ENCODE data around the gene TBC1D1.

Gene TBC1D1

GRCh38 chr4:38111024-38111423 lies 220.1 kb downstream of the TBC1D1 start:
- DNase-seq = no peak

GRCh38 chr4:38111717-38112116 lies 220.8 kb downstream of the TBC1D1 start:
- DNase-seq = no peak

DNA sequence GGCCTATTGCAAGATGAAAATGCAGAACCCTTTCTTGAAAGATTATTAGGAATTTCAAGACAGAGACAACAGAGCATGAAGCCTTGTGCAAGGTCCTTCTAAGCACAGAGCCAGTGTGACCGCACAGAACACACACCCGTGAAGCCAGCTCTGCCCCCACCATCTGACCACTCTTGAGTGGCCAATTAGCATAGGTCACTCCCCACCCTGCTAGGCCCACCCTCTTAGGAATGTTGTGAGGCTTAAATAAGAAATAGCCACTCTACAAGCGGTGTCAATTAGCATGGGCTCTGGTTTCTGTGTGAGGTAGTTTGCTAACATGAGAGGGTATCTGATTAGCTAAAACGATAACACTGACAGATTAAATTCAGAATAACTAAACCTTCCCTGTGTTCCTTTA lies 222.2 kb downstream of the TBC1D1 start:
- DNase-seq = no peak

DNA sequence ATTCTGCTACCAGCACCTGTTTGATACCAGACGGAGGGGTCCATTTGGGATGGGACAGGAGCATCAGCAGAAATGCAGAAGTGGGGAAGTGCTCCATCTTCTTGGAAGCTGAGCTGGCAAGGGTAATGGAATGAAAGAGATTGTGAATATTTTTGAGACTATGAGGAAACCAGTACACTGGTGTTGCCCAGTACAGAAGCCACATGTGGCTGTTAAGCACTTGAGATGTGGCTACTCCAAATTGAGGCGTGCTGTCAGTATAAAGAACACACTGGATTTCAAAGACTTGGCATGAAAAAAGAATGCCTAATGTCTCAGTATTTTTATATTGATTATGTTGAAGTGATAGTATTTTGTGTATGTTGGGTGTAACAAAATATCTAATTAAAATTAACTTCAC lies 222.7 kb downstream of the TBC1D1 start:
- DNase-seq = no peak

GRCh38 chr4:38114386-38115150 lies 223.7 kb downstream of the TBC1D1 start:
- no peak for DNase-seq

- DNase-seq = no peak
These were observed 224.7 kb downstream of the TBC1D1 start for GRCh38 chr4:38115601-38116000.

DNA sequence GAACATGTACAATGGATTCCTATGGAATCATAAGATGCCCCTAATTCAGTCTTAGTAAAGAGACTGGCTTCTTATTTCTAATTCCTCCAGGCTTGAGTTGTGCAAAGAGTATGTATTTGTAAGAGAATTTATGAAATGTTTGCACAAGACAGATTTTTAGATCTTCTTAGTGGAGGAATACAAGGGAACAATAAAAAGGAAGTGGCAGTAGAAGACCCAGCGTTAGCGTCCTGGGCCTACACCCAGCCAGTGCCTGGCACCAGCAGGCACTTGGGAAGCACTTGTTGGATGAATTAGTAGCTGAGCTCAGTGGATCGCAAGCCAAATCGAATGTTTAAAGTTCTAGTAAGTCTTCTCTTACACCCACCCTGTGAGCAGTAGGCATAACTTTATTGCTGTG lies 226.7 kb downstream of the TBC1D1 start:
- no peak for DNase-seq

DNA sequence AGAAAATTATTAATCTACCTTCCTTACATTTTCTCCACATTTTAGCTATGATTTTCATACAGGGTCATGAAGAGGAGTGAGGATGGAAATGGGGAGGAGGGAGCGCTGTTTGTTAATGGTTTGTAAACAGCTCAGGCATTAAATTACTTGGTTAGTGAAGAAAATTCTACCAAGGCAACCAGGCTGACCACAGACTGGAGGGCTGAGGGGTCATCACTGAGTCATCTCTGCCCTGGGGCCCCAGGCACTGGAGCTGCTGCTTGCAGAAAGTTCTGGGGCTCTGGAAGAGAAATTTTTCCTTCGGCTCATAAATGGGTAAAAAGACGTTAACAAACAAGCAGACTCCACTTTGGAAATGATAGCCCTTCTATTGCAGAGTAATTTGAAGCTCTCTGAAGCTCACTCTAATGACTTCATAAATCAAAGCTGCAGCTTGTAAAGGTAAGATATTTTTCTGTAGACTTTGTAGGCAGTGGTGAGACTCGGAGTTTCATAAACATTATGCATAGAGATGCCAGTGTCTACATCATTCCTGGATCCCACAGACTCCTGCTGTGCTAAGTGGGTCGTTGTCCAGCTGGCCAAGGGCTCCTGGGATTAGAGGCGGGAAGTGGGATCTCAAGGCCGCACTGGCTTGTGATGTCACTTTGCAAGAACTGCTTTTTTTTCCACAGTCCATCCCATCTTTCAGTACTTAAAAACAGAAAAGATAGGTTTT lies 228.9 kb downstream of the TBC1D1 start:
- no peak for DNase-seq

DNA sequence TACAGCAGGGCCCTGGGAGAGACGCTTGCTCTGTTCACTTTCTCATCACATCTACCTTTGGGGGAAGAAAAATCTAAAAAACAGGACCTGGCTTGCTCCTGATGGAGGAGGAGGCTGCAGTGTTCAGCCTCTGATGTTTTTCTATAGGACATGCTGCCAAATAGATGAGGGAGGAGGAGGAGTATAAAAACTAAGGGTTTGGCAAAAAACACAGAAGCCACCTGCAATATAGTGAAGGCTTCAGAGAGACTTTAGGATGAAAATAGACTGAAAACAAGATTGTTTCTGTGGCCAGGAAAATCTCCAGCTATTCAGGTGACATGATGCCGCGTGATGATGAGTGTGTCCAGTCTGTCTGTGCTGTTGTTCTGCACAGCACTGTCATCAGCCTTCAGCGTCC lies 229.9 kb downstream of the TBC1D1 start:
- no peak for DNase-seq

DNA sequence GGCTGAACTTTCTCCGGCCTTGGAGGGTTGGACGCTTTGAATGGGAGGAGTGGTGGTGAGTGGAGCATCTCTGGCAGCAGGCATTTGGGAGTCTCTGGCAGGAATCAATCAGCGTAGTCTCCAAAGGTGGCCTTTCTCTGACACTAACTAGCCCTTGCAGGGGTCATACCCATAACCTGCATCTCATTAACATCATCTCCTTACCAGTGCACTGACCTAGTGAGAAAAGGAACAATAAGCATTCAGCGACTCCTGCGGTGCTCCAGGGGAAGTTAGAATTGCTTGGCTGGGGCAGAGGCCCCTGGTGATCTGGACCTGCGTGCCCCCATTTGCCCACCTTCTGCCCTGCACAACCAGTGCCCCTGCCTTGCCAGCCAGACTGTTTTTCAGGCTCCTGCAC lies 231.2 kb downstream of the TBC1D1 start:
- DNase-seq = no peak

DNA sequence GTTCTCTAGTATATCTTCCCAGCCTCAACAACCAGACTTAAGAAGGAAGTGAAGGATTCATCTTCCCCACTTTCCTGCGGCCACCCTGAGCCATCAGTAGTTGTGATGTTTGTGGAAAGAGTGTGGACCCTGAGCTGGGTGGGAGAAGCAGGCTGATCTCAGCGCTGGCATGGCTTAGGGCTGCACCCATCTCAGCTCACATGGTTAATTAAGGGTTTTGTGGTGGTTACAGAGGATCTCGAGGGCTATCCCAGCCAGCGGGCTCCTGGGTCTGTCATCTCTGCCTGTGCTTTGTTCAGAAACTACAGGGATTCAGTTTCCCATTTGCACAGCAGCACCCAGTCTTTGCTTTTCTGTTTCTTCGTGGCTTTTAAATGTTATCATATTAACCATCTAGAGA lies 232.7 kb downstream of the TBC1D1 start:
- DNase-seq = no peak

DNA sequence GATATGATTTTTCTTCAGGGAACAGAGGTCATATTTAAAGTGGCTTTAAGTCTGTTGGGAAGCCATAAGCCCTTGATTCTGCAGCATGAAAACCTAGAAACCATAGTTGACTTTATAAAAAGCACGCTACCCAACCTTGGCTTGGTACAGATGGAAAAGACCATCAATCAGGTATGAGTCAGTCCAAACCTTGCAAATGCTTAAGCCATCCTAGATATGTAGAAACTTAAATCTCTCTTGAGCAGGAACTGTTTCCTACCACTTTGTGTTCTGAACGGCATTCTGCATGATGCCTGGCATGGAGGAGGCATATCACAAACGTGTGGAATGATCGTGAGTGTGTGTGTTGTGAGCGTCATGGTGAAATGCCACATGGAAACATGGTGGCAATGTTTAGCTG lies 234.1 kb downstream of the TBC1D1 start:
- no peak for DNase-seq

DNA sequence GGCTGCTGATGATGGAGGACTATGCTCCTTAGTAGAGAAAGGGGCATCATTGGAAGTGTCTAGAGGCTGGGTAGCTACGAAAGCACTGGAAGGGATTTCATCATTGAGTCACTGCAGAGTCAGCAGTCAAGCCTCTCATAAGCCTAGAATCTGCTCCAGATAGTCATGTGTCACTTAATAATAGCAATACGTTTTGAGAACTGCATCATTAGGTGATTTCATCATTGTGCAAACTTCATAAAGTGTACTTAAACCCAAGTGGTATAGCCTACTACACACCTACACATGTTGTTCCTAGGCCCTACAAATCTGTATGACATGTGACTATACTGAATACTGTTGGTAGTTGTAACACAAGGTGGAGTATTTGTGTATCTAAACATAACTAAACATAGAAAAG lies 234.9 kb downstream of the TBC1D1 start:
- DNase-seq = no peak

GRCh38 chr4:38128478-38129459 lies 237.9 kb downstream of the TBC1D1 start:
- DNase-seq = no peak

DNA sequence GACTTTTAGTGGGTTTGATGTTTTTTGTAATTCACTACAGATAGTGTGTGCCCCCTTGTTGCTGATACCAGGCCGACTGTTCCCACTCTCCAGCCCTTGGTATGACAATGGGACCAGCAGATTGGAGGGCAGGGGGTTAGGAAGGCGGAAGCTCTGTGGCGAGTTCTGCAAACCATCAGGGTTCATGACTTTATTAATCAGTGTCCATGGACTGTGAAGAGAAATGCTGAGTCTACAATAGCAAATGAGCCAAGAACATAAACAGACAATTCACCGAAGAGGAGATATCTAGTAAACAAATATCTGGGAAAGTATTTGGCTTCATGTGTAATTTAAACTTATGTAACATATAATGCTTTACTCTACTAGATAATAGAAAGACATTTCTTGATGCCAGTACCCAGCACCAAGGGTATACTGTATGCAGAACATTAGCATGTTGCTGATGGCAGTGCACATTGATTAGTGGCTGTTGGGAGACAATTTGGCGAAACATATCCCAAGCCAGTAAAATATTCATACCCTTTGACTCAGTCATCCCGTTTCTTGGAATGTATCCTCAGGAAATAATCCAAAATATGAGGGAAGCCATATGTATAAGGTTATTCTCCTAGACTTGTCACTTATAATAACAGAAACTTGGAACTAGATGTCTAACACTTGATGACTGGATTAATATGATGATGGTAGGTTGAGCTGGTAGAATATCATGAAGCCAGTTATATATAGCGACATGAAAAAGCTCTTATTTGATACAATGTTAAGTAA lies 238.8 kb downstream of the TBC1D1 start:
- no peak for DNase-seq

DNA sequence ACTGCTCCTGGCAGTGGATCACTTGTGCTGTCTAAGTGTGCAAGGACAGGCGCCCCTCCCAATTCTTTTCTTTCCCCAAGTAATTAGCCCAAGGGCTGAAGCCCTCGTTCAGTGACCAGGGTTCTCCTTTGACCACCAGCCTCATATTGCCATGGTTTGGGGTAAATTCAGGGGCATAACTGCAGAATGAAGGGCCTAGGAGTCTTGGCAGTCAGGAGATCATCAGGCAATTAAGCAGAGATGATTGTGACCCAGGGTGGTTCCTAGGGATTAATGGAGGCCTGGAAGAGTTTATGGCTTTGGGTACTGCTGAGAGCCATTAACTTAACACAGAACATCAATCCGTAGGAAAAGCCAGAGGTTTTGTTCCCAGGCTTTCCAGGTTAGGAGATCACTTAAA lies 240.0 kb downstream of the TBC1D1 start:
- DNase-seq = no peak

GRCh38 chr4:38131371-38132091 lies 240.6 kb downstream of the TBC1D1 start:
- DNase-seq = no peak

- DNase-seq = no peak
These were observed 241.3 kb downstream of the TBC1D1 start for GRCh38 chr4:38132107-38132673.

DNA sequence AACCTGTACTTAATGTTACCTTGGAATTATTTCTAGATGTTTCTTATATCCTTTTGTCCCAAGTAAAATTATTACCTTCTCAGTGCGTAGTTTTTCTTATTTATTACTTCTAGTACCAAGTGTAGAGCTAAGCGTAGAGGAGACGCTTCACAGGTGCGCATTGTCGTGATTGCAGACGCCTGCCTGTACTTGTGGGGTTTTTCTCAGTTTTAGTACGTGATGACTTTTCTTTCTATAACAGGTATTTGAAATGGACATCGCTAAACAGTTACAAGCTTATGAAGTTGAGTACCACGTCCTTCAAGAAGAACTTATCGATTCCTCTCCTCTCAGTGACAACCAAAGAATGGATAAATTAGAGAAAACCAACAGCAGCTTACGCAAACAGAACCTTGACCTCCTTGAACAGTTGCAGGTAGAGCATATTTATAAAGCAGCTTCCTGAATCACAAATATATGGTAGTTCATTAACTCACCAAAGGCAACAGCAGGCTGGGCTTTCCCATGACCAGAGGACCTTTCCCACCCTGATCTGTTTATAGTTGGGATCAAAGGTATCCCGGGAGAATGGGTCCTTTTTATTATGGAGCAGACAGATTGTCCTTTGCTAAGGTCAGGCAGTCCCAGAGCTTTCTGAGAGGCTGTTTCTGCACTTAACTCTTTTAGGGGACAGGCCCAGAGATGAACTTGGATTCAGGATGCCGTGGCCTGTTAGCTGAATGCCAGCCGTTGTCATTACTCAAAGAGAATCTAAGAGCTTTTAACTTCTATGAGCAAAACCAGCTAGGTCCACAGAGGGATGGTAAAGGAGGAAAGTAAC lies 242.2 kb downstream of the TBC1D1 start:
- no peak for DNase-seq

- DNase-seq = no peak
These were observed 243.0 kb downstream of the TBC1D1 start for GRCh38 chr4:38133711-38134480.
